B cell (primary cell): ENCODE data around the gene PDE4A. TPM values are rescaled to one million over a fixed set of nuclear protein-coding genes. Genes with fewer than 3 reads are reported as not detected.

Experiments used
- ATAC-seq: fragments of 200-7000 bp; cut with Tn5 transposase; one replicate; pipeline ENCODE4 v1.10.0; 2021; ENCODE audit warnings: low read depth, mild to moderate bottlenecking, moderate number of reproducible peaks, moderate library complexity
- CTCF ChIA-PET: fragments of 350-600 bp; sonication (Branson Sonifier 250); formaldehyde crosslinking; loops from one replicate; lab custom pipeline; 2021; ENCODE audit warnings: antibody characterized with exemption, inconsistent platforms; lab: Charles Lee
- POLR2A ChIA-PET: fragments of 350-600 bp; sonication (Branson Sonifier 250); formaldehyde crosslinking; loops from one replicate; lab custom pipeline; 2021; ENCODE audit warnings: antibody characterized with exemption; lab: Charles Lee
- DNase-seq: peaks from one replicate; pipeline ENCODE4 v3.0.0; 2013
- H2AFZ ChIP-seq: 2 replicates; pipeline ENCODE4 v1.6.1; 2012; ENCODE audit warnings: mild to moderate bottlenecking, low read depth, low read length; ENCODE audit not compliant: insufficient read depth, poor library complexity, severe bottlenecking
- H3K27ac ChIP-seq, 2 donors: 1 replicate in 1 of 2; 2 replicates in 1 of 2; pipeline ENCODE4 v1.5.1; 2012 to 2013; ENCODE audit warnings: low read length in 2 of 2, mild to moderate bottlenecking in 2 of 2, moderate library complexity in 1 of 2
- H3K27me3 ChIP-seq, 4 experiments: fragments of 200-600 bp in 1 of 4; sonication (generic) in 1 of 4; replicated peaks in 1 of 4; 1 replicate in 2 of 4; 2 replicates in 2 of 4; pipeline versions ENCODE4 v1.6.1 to v1.7.0; 2013 to 2016; ENCODE audit warnings: low read length in 3 of 4, mild to moderate bottlenecking in 2 of 4, mixed read lengths in 1 of 4, moderate library complexity in 1 of 4; ENCODE audit not compliant: insufficient read depth in 4 of 4, control insufficient read depth in 3 of 4; ENCODE audit errors: control extremely low read depth in 1 of 4
- H3K36me3 ChIP-seq, 2 experiments: replicated peaks in 1 of 2; 1 replicate in 1 of 2; 2 replicates in 1 of 2; pipeline versions ENCODE4 v1.6.1 to v1.7.1; 2013; ENCODE audit warnings: low read length in 1 of 2; ENCODE audit not compliant: insufficient read depth in 2 of 2, control insufficient read depth in 1 of 2; ENCODE audit errors: control extremely low read depth in 1 of 2, extremely low read depth in 1 of 2
- H3K4me1 ChIP-seq, 2 donors: fragments of 200-600 bp in 1 of 2; sonication (generic) in 1 of 2; 1 replicate in 1 of 2; 2 replicates in 1 of 2; pipeline versions ENCODE4 v1.5.1 to v1.6.1; 2013 to 2017; ENCODE audit warnings: low read length in 2 of 2; ENCODE audit not compliant: control insufficient read depth in 2 of 2, insufficient read depth in 2 of 2
- H3K4me2 ChIP-seq: replicated peaks from 2 replicates; pipeline ENCODE3; 2012; ENCODE audit warnings: mild to moderate bottlenecking, low read depth, low read length; ENCODE audit not compliant: poor library complexity, severe bottlenecking
- H3K4me3 ChIP-seq, 5 experiments: fragments of 200-600 bp in 1 of 5; sonication (generic) in 1 of 5; 1 replicate in 3 of 5; 2 replicates in 2 of 5; pipeline versions ENCODE4 v1.5.1 to v1.7.0; 2011 to 2016; ENCODE audit warnings: low read length in 4 of 5, mild to moderate bottlenecking in 4 of 5, low read depth in 2 of 5, control low read depth in 1 of 5, moderate library complexity in 1 of 5; ENCODE audit not compliant: insufficient read depth in 1 of 5; ENCODE audit errors: control extremely low read depth in 1 of 5, extremely low read depth in 1 of 5
- H3K79me2 ChIP-seq: fragments of 200-600 bp; sonication (generic); one replicate; pipeline ENCODE4 v1.6.0; 2016; ENCODE audit warnings: low read length; ENCODE audit not compliant: control insufficient read depth, insufficient read depth
- H3K9ac ChIP-seq: fragments of 200-600 bp; sonication (generic); 2 replicates; pipeline ENCODE4 v1.6.1; 2017; ENCODE audit warnings: mild to moderate bottlenecking, low read length, moderate library complexity
- H3K9me3 ChIP-seq, 3 donors: one replicate each; pipeline versions ENCODE4 v1.6.1 to v1.7.1; 2013; ENCODE audit warnings: low read length in 2 of 3; ENCODE audit not compliant: control insufficient read depth in 2 of 3, insufficient read depth in 1 of 3; ENCODE audit errors: control extremely low read depth in 1 of 3
- H4K20me1 ChIP-seq: 2 replicates; pipeline ENCODE4 v1.6.0; 2012; ENCODE audit warnings: mild to moderate bottlenecking, low read length; ENCODE audit not compliant: insufficient read depth, control insufficient read depth, poor library complexity, severe bottlenecking
- H3K27ac Mint-ChIP-seq: one replicate; pipeline ENCODE4 v1.8.0; 2021; ENCODE audit warnings: mixed read lengths
- H3K27me3 Mint-ChIP-seq: one replicate; pipeline ENCODE4 v1.8.0; 2021; ENCODE audit warnings: mixed read lengths
- H3K4me1 Mint-ChIP-seq: one replicate; pipeline ENCODE4 v1.8.0; 2021; ENCODE audit warnings: mixed read lengths
- H3K4me3 Mint-ChIP-seq: one replicate; pipeline ENCODE4 v1.8.0; 2021; ENCODE audit warnings: mixed read lengths
- H3K9me3 Mint-ChIP-seq: one replicate; pipeline ENCODE4 v1.8.0; 2022; ENCODE audit warnings: mixed read lengths; ENCODE audit not compliant: insufficient read depth
- CTCF ChIP-seq: fragments of 200-600 bp; IDR thresholded peaks from one replicate; pipeline ENCODE4 v1.8.0; 2022; ENCODE audit warnings: antibody characterized with exemption, mild to moderate bottlenecking
- EZH2 ChIP-seq: IDR thresholded peaks from 2 replicates; pipeline ENCODE4 v1.6.1; 2012; ENCODE audit warnings: borderline replicate concordance, low read depth, mild to moderate bottlenecking, moderate library complexity, low read length; ENCODE audit not compliant: insufficient read depth, poor library complexity, severe bottlenecking
- WGBS: methylation state at CpG from one replicate; pipeline ENCODE4 v1.1.5; 2013; ENCODE audit warnings: missing lambda C conversion rate; ENCODE audit not compliant: insufficient coverage; 5-methylcytosine and 5-hydroxymethylcytosine counted together
- intact Hi-C: fragments of 100-400 bp; cut with micrococcal nuclease; formaldehyde crosslinking; loops from one replicate; pipeline ENCODE4 v1.10.0; 2022
- polyA plus RNA-seq: library from polyadenylated mRNA; depleted of rRNA; stranded (reverse); fragments of >200 nt; gene quantifications from 2 replicates; pipeline ENCODE4 v1.2.3, GENCODE V29; 2012
- total RNA-seq, 2 donors: library from RNA; stranded (reverse); fragments of 120-200 nt in 1 of 2; gene quantifications; 1 replicate in 1 of 2; 2 replicates in 1 of 2; pipeline versions ENCODE4 v1.2.3 to v1.2.4, GENCODE V29; 2013 to 2022

Gene PDE4A
- total and polyA plus RNA-seq, 2 donors (not counting 1 experiment from before 2014, with no cell fraction given): 1.5 to 10.9 TPM

- Histone ChIP-seq H3K4me1 (peaks cover 51 to 65% of the 10 kb centered on the region in 2 donors), H3K79me2 (no peaks in the 10 kb centered on the region), H3K4me3 (peak overlapping the region in 2 of 5 experiments; percentile 17 to 60), H4K20me1 (no peaks in the 10 kb centered on the region), H3K36me3 (no peaks in the 10 kb centered on the region), H2AFZ (no peak overlapping the region), H3K27me3 (peaks cover 0 to 25% (median 12%) of the 10 kb centered on the region in 4 experiments), H3K27ac (no peak overlapping the region), H3K4me2 (peak overlapping the region; percentile 82), H3K9ac (peak overlapping the region; percentile 40), H3K9me3 (peaks cover 0 to 11% (median 0%) of the 10 kb centered on the region in 3 donors)
- TF ChIP-seq CTCF (no peak), EZH2 (no peak)
- CTCF ChIA-PET: interaction anchor here (2.2 to 18.8 kb wide), 3 partner anchors 16 to 26 kb away, joined by 15 to 282 read pairs (median 115); partner anchors contain the start of gene CDC37
- Mint-ChIP-seq H3K4me3 (peak overlapping the region; percentile 94), H3K27ac (peak overlapping the region; percentile 91), H3K9me3 (no peaks in the 10 kb centered on the region), H3K4me1 (peaks cover 67% of the 10 kb centered on the region), H3K27me3 (peaks cover 13% of the 10 kb centered on the region)
- intact Hi-C loops: no loop called here
- DNase-seq (peak; percentile 47), ATAC-seq (no peak)
- WGBS: 7% methylated on average over 74 of the region's 75 CpGs
- POLR2A ChIA-PET: interaction anchor here (1.0 to 1.7 kb wide), 4 partner anchors 16 to 160 kb away, joined by 3 to 5 read pairs (median 4); no protein-coding TSS in a partner anchor
These were observed 10.3 kb downstream of the PDE4A start for GRCh38 chr19:10430505-10431253.
